Osteocyte (in vitro differentiated cells): ENCODE results near the gene FZR1. TPM values are rescaled to one million over a fixed set of nuclear protein-coding genes. Genes with fewer than 3 reads are reported as not detected.

Source experiments
- DNase-seq: peaks from one replicate; pipeline ENCODE4 v3.0.0; 2021; ENCODE audit warnings: mixed read lengths; ENCODE audit not compliant: unreplicated experiment; ENCODE audit errors: extremely low spot score
- H3K27ac Mint-ChIP-seq: one replicate; pipeline ENCODE4 v1.8.0; 2021; ENCODE audit warnings: mild to moderate bottlenecking, mixed read lengths; ENCODE audit not compliant: unreplicated experiment
- H3K27me3 Mint-ChIP-seq: one replicate; pipeline ENCODE4 v1.8.0; 2021; ENCODE audit warnings: mixed read lengths; ENCODE audit not compliant: unreplicated experiment
- H3K36me3 Mint-ChIP-seq: one replicate; pipeline ENCODE4 v1.8.0; 2021; ENCODE audit warnings: mixed read lengths; ENCODE audit not compliant: unreplicated experiment
- H3K4me1 Mint-ChIP-seq: one replicate; pipeline ENCODE4 v1.8.0; 2021; ENCODE audit warnings: mixed read lengths; ENCODE audit not compliant: unreplicated experiment
- H3K4me3 Mint-ChIP-seq: one replicate; pipeline ENCODE4 v1.8.0; 2021; ENCODE audit warnings: mild to moderate bottlenecking, moderate library complexity, mixed read lengths; ENCODE audit not compliant: unreplicated experiment
- H3K9me3 Mint-ChIP-seq: one replicate; pipeline ENCODE4 v1.8.0; 2021; ENCODE audit warnings: mixed read lengths; ENCODE audit not compliant: unreplicated experiment
- CTCF ChIP-seq: fragments of 200-600 bp; sonication (generic); IDR thresholded peaks from 2 replicates; pipeline ENCODE4 v1.5.0; 2021; ENCODE audit warnings: antibody characterized with exemption, mild to moderate bottlenecking, moderate library complexity
- total RNA-seq: library from RNA; stranded (reverse); gene quantifications from 2 replicates; pipeline ENCODE4 v1.2.1, GENCODE V29; 2021

FZR1 gene
- total RNA-seq, 1 donor from 2014 or later, result 45.3 TPM

- H3K27ac Mint-ChIP-seq, result no peak overlapping the region
- no peaks in the 10 kb centered on the region for H3K9me3 Mint-ChIP-seq
- H3K4me1 Mint-ChIP-seq, result peaks cover 41% of the 10 kb centered on the region
These were observed 45.6 kb downstream of the FZR1 start for GRCh38 chr19:3551792-3552095.

GRCh38 chr19:3554254-3555083 is 48.4 kb downstream of the FZR1 start:
- no peak overlapping the region for H3K4me3 Mint-ChIP-seq
- no peaks in the 10 kb centered on the region for H3K27me3 Mint-ChIP-seq
- no peak for TF ChIP-seq CTCF
- H3K4me1 Mint-ChIP-seq, result peaks cover 41% of the 10 kb centered on the region
- peak overlapping the region; percentile 43 for H3K27ac Mint-ChIP-seq
- H3K36me3 Mint-ChIP-seq, result no peaks in the 10 kb centered on the region
- H3K9me3 Mint-ChIP-seq, result no peaks in the 10 kb centered on the region
- no peak for DNase-seq

More at GRCh38 chr19:3551792-3552095, 45.6 kb downstream of the FZR1 start:
- Mint-ChIP-seq H3K36me3 (no peaks in the 10 kb centered on the region), H3K4me3 (no peak overlapping the region), H3K27me3 (no peaks in the 10 kb centered on the region)
- TF ChIP-seq CTCF, result no peak
- no peak for DNase-seq

GRCh38 chr19:3555653-3556422 is 49.7 kb downstream of the FZR1 start:
- Mint-ChIP-seq H3K4me1 (peaks cover 41% of the 10 kb centered on the region), H3K27ac (peak overlapping the region; percentile 72), H3K4me3 (peak overlapping the region; percentile 91), H3K9me3 (no peaks in the 10 kb centered on the region), H3K36me3 (no peaks in the 10 kb centered on the region), H3K27me3 (no peaks in the 10 kb centered on the region)
- no peak for DNase-seq
- TF ChIP-seq CTCF, result no peak

- DNase-seq, result no peak
- Mint-ChIP-seq H3K27me3 (no peaks in the 10 kb centered on the region), H3K4me1 (peaks cover 41% of the 10 kb centered on the region), H3K9me3 (no peaks in the 10 kb centered on the region), H3K36me3 (no peaks in the 10 kb centered on the region), H3K4me3 (peak overlapping the region; percentile 91), H3K27ac (peak overlapping the region; percentile 81)
- no peak for TF ChIP-seq CTCF
These were observed 50.4 kb downstream of the FZR1 start for GRCh38 chr19:3556423-3556977.

GRCh38 chr19:3556978-3557460 is 50.9 kb downstream of the FZR1 start:
- DNase-seq, result no peak
- Mint-ChIP-seq H3K27me3 (no peaks in the 10 kb centered on the region), H3K27ac (peak overlapping the region; percentile 81), H3K4me3 (peak overlapping the region; percentile 91), H3K4me1 (peaks cover 36% of the 10 kb centered on the region), H3K36me3 (no peaks in the 10 kb centered on the region), H3K9me3 (no peaks in the 10 kb centered on the region)
- TF ChIP-seq CTCF, result peak; percentile 15
